Stomach (tissue), 9 donors: ENCODE data around the gene ARHGAP22. TPM values are rescaled to one million over a fixed set of nuclear protein-coding genes. Genes with fewer than 3 reads are reported as not detected.

Source experiments
- DNase-seq, 2 donors: peaks; one replicate each; pipeline versions ENCODE4 v3.0.0 to v3.0.0-alpha.2; 2013 to 2019
- H3K27ac ChIP-seq, 5 donors: fragments of 200-600 bp in 4 of 5; sonication (generic) in 4 of 5; one replicate each; pipeline ENCODE4 v1.5.1; 2013 to 2019; ENCODE audit warnings: mild to moderate bottlenecking in 1 of 5, moderate library complexity in 1 of 5
- H3K27me3 ChIP-seq, 3 donors: fragments of 200-600 bp; sonication (generic); one replicate each; pipeline ENCODE4 v1.5.1; 2017 to 2019; ENCODE audit warnings: mixed run types in 1 of 3
- H3K36me3 ChIP-seq, 4 donors: fragments of 200-600 bp; sonication (generic); 1 replicate in 3 of 4; 2 replicates in 1 of 4; pipeline ENCODE4 v1.5.1; 2016 to 2019
- H3K4me1 ChIP-seq, 4 donors: fragments of 200-600 bp; sonication (generic); one replicate each; pipeline ENCODE4 v1.5.1; 2016 to 2019
- H3K4me3 ChIP-seq, 4 donors: fragments of 200-600 bp; sonication (generic) in 3 of 4; one replicate each; pipeline ENCODE4 v1.5.1; 2016 to 2019; ENCODE audit warnings: mild to moderate bottlenecking in 1 of 4
- H3K9me3 ChIP-seq, 4 donors: fragments of 200-600 bp; sonication (generic); one replicate each; pipeline ENCODE4 v1.5.1; 2016 to 2019
- CTCF ChIP-seq, 7 experiments: fragments of 450-650 bp in 4 of 7; fragments of 200-600 bp in 3 of 7; sonication (generic) in 3 of 7; IDR thresholded peaks; one replicate each; pipeline ENCODE4 v1.5.1; 2016 to 2019; ENCODE audit warnings: antibody characterized with exemption in 7 of 7, control low read depth in 2 of 7, mild to moderate bottlenecking in 1 of 7
- EP300 ChIP-seq: sonication (generic); formaldehyde crosslinking; IDR thresholded peaks from one replicate; pipeline ENCODE4 v1.6.1; 2017; ENCODE audit warnings: antibody characterized with exemption
- POLR2A ChIP-seq, 4 donors: fragments of 450-650 bp; IDR thresholded peaks; one replicate each; pipeline ENCODE4 v1.6.1; 2016; ENCODE audit warnings: antibody characterized with exemption in 4 of 4, control low read depth in 2 of 4, mild to moderate bottlenecking in 1 of 4, moderate library complexity in 1 of 4
- POLR2AphosphoS5 ChIP-seq, 3 donors: sonication (generic); formaldehyde crosslinking; IDR thresholded peaks; one replicate each; pipeline ENCODE4 v1.6.1; 2016; ENCODE audit warnings: antibody characterized with exemption in 3 of 3
- WGBS, 5 donors: extraction: QIAGEN DNeasy Blood & Tissue Kit in 3 of 5; methylation state at CpG; one replicate each; pipeline versions ENCODE4 v1.1.5 to v1.1.7; 2013 to 2018; 5-methylcytosine and 5-hydroxymethylcytosine counted together
- intact Hi-C: fragments of 100-400 bp; cut with DNase I; formaldehyde crosslinking; loops from one replicate; pipeline ENCODE4 v1.15.1; 2023; ENCODE audit warnings: low total_unique reads
- polyA plus RNA-seq, 3 donors: library from polyadenylated mRNA; stranded (reverse); fragments of 200-250 nt; gene quantifications; one replicate each; pipeline ENCODE4 v1.2.3, GENCODE V29; 2013
- total RNA-seq, 5 donors: library from RNA; depleted of rRNA; stranded (reverse); fragments of >200 nt; gene quantifications; one replicate each; pipeline versions ENCODE4 v1.1.0 to v1.2.3, GENCODE V29; 2014 to 2016
- donor health status: healthy with polysubstance abuse.
- donor health status: Bipolar disorder and iron deficiency.
- donor health status: healthy.

ARHGAP22 gene
- total and polyA plus RNA-seq, 8 donors = 1.3 to 28.6 (median 2.2) TPM; not detected in 1

GRCh38 chr10:48614481-48615390 is 9.9 kb upstream of the ARHGAP22 start:
- peaks cover 0 to 7% (median 0%) of the 10 kb centered on the region in 3 donors for H3K27me3 ChIP-seq
- no peaks in the 10 kb centered on the region for H3K4me1 ChIP-seq
- H3K4me3 ChIP-seq = no peak overlapping the region
- H3K36me3 ChIP-seq = no peaks in the 10 kb centered on the region
- peaks cover 0 to 7% (median 2%) of the 10 kb centered on the region in 4 donors for H3K9me3 ChIP-seq
- DNase-seq = no peak
- 40 to 64% (median 54%) methylated on average over 2 of the region's 2 CpGs for WGBS, 5 donors
- TF ChIP-seq EP300 = no peak
- TF ChIP-seq CTCF (IDR thresholded peaks at IDR 0.05) = no peak
- TF ChIP-seq POLR2AphosphoS5 (IDR thresholded peaks at IDR 0.05) = no peak
- no peak for TF ChIP-seq POLR2A (IDR thresholded peaks at IDR 0.05)
- intact Hi-C loops = no loop called here
- H3K27ac ChIP-seq = no peak overlapping the region

GRCh38 chr10:48613016-48613415 is 8.1 kb upstream of the ARHGAP22 start:
- Histone ChIP-seq H3K27ac (no peak overlapping the region), H3K4me3 (no peak overlapping the region), H3K4me1 (peaks cover 0 to 1% (median 0%) of the 10 kb centered on the region in 4 donors), H3K27me3 (peaks cover 0 to 7% (median 0%) of the 10 kb centered on the region in 3 donors), H3K9me3 (peaks cover 0 to 7% (median 2%) of the 10 kb centered on the region in 4 donors), H3K36me3 (no peaks in the 10 kb centered on the region)
- no peak for DNase-seq
- no peak for TF ChIP-seq EP300
- no peak for TF ChIP-seq POLR2AphosphoS5 (IDR thresholded peaks at IDR 0.05)
- TF ChIP-seq POLR2A (IDR thresholded peaks at IDR 0.05) = no peak
- TF ChIP-seq CTCF (IDR thresholded peaks at IDR 0.05) = no peak
- WGBS, 5 donors = 75 to 98% (median 86%) methylated on average over 2 of the region's 2 CpGs
- intact Hi-C loops = no loop called here

- TF ChIP-seq POLR2A (IDR thresholded peaks at IDR 0.05) (no peak), EP300 (no peak), CTCF (IDR thresholded peaks at IDR 0.05) (no peak), POLR2AphosphoS5 (IDR thresholded peaks at IDR 0.05) (no peak)
- Histone ChIP-seq H3K9me3 (peaks cover 0 to 7% (median 2%) of the 10 kb centered on the region in 4 donors), H3K4me3 (no peak overlapping the region), H3K27me3 (peaks cover 0 to 7% (median 0%) of the 10 kb centered on the region in 3 donors), H3K27ac (no peak overlapping the region), H3K4me1 (peaks cover 0 to 7% (median 0%) of the 10 kb centered on the region in 4 donors), H3K36me3 (no peaks in the 10 kb centered on the region)
- 58 to 80% (median 74%) methylated on average over 3 of the region's 3 CpGs for WGBS, 5 donors
- intact Hi-C loops = no loop called here
- DNase-seq = no peak
Observed at GRCh38 chr10:48612236-48612943, 7.5 kb upstream of the ARHGAP22 start.

GRCh38 chr10:48611133-48611532 is 6.3 kb upstream of the ARHGAP22 start:
- intact Hi-C loops = no loop called here
- H3K27ac ChIP-seq = no peak overlapping the region
- no peaks in the 10 kb centered on the region for H3K36me3 ChIP-seq
- peaks cover 0 to 7% (median 2%) of the 10 kb centered on the region in 4 donors for H3K9me3 ChIP-seq
- no peak for DNase-seq
- H3K4me3 ChIP-seq = no peak overlapping the region
- WGBS, 5 donors = 54 to 82% (median 68%) methylated on average over 2 to 4 of the region's 4 CpGs
- peaks cover 0 to 19% (median 0%) of the 10 kb centered on the region in 3 donors for H3K27me3 ChIP-seq
- no peak for TF ChIP-seq POLR2A (IDR thresholded peaks at IDR 0.05)
- TF ChIP-seq CTCF (IDR thresholded peaks at IDR 0.05) = no peak
- TF ChIP-seq POLR2AphosphoS5 (IDR thresholded peaks at IDR 0.05) = no peak
- no peak for TF ChIP-seq EP300
- H3K4me1 ChIP-seq = peaks cover 0 to 19% (median 0%) of the 10 kb centered on the region in 4 donors
